ENCODE measurements around the gene LCE1F. TPM values are rescaled to one million over a fixed set of nuclear protein-coding genes. Genes with fewer than 3 reads are reported as not detected.

Gene LCE1F
- total RNA-seq, 1 experiment from 2014 or later, result not detected

DNA sequence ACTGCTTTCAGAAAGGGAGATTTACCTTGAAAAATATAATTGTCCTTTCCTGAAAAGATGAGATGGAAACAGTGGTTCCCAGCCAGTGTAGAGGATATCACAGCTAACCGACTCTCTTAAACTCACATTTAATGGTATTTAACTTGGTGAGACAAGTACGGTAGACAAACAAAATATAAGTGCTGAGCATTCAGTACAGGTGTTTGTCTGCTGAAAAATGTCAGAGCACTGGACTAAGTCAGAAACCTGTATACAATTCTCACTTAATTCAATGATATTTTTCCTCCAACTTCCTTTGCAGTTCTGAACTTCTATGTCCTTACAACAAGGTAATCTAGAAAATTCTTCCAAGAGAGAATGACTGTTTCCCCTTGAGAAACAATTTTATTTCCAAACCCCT is 36.7 kb downstream of the LCE1F start, which contains the start of gene LCE1B:
LCE1B (plus strand) TSS at position 301 of the 400 bp plus-strand sequence. CDS start 476 bp downstream, outside the sequence.
- Mint-ChIP-seq H3K36me3 (peaks cover 58% of the 10 kb centered on the region), H3K27ac (no peak within 1 kb of the TSS), H3K27me3 (ENCODE audit: low read depth) (peaks cover 6% of the 10 kb centered on the region), H3K4me3 (no peak within 1 kb of the TSS), H3K4me1 (no peaks in the 10 kb centered on the region), H3K9me3 (peaks cover 81% of the 10 kb centered on the region)
- no peak for TF ChIP-seq PRRX2 (CRISPR knock-in tag; IDR thresholded peaks at IDR 0.05)
- TF ChIP-seq CREM (CRISPR knock-in tag; IDR thresholded peaks at IDR 0.05), result no peak
- DNase-seq (ENCODE audit: low spot score), result no peak
- no peak for ATAC-seq
- ChIA-PET POLR2A (no interaction called here), CTCF (no interaction called here)

GRCh38 chr1:152817309-152817708 is 42.4 kb downstream of the LCE1F start:
- Mint-ChIP-seq H3K27ac (no peak overlapping the region), H3K9me3 (peaks cover 70% of the 10 kb centered on the region), H3K4me3 (no peak overlapping the region), H3K36me3 (peaks cover 51% of the 10 kb centered on the region), H3K27me3 (ENCODE audit: low read depth) (peaks cover 11% of the 10 kb centered on the region), H3K4me1 (no peaks in the 10 kb centered on the region)
- POLR2A ChIA-PET, result no interaction called here
- no peak for TF ChIP-seq NFYB (CRISPR knock-in tag; conservative IDR thresholded peaks at IDR 0.05; ENCODE audit: low read depth)
- no peak for TF ChIP-seq ESRRA (CRISPR knock-in tag; IDR thresholded peaks at IDR 0.05; ENCODE audit: borderline replicate concordance)
- TF ChIP-seq ZNF232 (CRISPR knock-in tag; IDR thresholded peaks at IDR 0.05), result no peak
- TF ChIP-seq, protein P1, sequence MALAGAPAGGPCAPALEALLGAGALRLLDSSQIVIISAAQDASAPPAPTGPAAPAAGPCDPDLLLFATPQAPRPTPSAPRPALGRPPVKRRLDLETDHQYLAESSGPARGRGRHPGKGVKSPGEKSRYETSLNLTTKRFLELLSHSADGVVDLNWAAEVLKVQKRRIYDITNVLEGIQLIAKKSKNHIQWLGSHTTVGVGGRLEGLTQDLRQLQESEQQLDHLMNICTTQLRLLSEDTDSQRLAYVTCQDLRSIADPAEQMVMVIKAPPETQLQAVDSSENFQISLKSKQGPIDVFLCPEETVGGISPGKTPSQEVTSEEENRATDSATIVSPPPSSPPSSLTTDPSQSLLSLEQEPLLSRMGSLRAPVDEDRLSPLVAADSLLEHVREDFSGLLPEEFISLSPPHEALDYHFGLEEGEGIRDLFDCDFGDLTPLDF (CRISPR knock-in tag; IDR thresholded peaks at IDR 0.05), result no peak
- TF ChIP-seq GTF2I (CRISPR knock-in tag; conservative IDR thresholded peaks at IDR 0.05), result no peak
- TF ChIP-seq CREM (CRISPR knock-in tag; IDR thresholded peaks at IDR 0.05), result no peak
- no peak for TF ChIP-seq E2F5 (CRISPR knock-in tag; IDR thresholded peaks at IDR 0.05)
- TF ChIP-seq STAT6 (CRISPR knock-in tag; conservative IDR thresholded peaks at IDR 0.05; ENCODE audit: low read depth), result no peak
- no peak for TF ChIP-seq NFE2L1 (CRISPR knock-in tag; IDR thresholded peaks at IDR 0.05)
- no peak for TF ChIP-seq ERG (CRISPR knock-in tag; IDR thresholded peaks at IDR 0.05)
- TF ChIP-seq ATF2 (CRISPR knock-in tag; IDR thresholded peaks at IDR 0.05; ENCODE audit: borderline replicate concordance, low read depth), result no peak
- TF ChIP-seq ZNF219 (CRISPR knock-in tag; IDR thresholded peaks at IDR 0.05; ENCODE audit: borderline replicate concordance), result no peak
- TF ChIP-seq USF2 (CRISPR knock-in tag; IDR thresholded peaks at IDR 0.05), result no peak
- CTCF ChIA-PET, result no interaction called here
- no peak for ATAC-seq
- no peak for DNase-seq (ENCODE audit: low spot score)

DNA sequence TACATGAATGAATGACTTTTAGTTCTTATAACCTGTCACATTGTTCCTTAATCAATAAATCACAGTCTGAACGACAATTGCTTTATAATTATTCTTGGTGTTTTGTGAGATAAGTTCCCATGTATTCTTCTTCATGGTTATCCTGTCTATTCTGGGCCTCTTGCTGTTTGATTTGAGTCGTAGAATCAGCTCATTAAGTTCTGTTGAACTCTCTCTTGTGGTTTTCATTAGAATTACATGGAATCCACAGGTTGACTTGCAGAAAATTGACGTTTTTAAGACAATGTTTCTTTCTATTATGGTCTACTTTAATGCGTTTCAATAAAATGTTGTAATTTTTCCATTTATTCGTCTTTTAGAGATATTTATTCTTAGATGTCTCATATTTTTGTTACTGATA is 48.4 kb downstream of the LCE1F start:
- H3K27ac Mint-ChIP-seq, result no peak overlapping the region
- peaks cover 49% of the 10 kb centered on the region for H3K36me3 Mint-ChIP-seq
- DNase-seq (ENCODE audit: low spot score) (no peak), ATAC-seq (no peak)
- peaks cover 66% of the 10 kb centered on the region for H3K9me3 Mint-ChIP-seq
- no peak overlapping the region for H3K4me3 Mint-ChIP-seq
- no peaks in the 10 kb centered on the region for H3K4me1 Mint-ChIP-seq
- CTCF ChIA-PET, result no interaction called here
- POLR2A ChIA-PET, result no interaction called here
- peaks cover 9% of the 10 kb centered on the region; the same call in 1 of the 2 replicates for H3K27me3 Mint-ChIP-seq (ENCODE audit: low read depth)
- TF ChIP-seq IRF2 (CRISPR knock-in tag; IDR thresholded peaks at IDR 0.05; ENCODE audit: borderline replicate concordance, low read depth) (no peak), SMAD3 (CRISPR knock-in tag; IDR thresholded peaks at IDR 0.05; ENCODE audit: borderline replicate concordance) (no peak), NR3C1 (CRISPR knock-in tag; conservative IDR thresholded peaks at IDR 0.05; ENCODE audit: low read depth) (no peak), ZNF263 (CRISPR knock-in tag; IDR thresholded peaks at IDR 0.05; ENCODE audit: low read depth) (no peak), JAZF1 (CRISPR knock-in tag; IDR thresholded peaks at IDR 0.05) (no peak), ETV6 (CRISPR knock-in tag; IDR thresholded peaks at IDR 0.05) (no peak)
- TF ChIP-seq, protein P1 (CRISPR knock-in tag; IDR thresholded peaks at IDR 0.05), result no peak

All from WTC11 (cell line).